ENCODE measurements around the gene KDM7A.
A peak's percentile ranks its signal among the peaks of the same experiment; 100 is the strongest.
"Not testable (repeated sequence)": the region's sequence is repeated elsewhere in the genome, so short reads cannot be mapped to it uniquely, and the experiment has no call there.

KDM7A gene

GRCh38 chr7:140156460-140157080 is 20.2 kb downstream of the KDM7A start:
- no peak for DNase-seq (ENCODE audit: low spot score)

- no peak for DNase-seq (ENCODE audit: low spot score)
These were observed 21.4 kb downstream of the KDM7A start for GRCh38 chr7:140155428-140155827.

DNA sequence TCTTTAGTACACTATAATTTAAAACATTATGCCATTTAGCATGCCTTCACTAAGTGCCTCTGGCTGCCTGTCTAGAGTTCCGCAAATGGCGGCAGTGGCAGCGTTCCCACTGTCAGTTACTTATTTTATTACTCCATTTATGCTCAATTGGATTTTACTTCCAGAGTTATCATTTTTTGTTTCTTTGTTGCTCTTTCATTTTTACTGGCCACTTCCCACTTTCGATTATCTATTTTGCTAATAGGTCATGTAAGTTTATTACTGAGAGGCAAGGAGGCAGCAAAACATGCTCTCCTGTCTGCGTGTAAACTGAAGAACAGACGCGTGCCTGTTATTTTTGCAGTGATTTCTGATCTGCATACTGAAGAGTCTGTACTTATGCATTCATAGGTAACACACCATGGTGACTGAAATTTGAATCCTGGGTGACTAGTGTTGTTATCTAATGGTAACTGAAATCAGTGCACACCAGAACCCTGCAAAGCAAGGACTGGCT is 23.1 kb downstream of the KDM7A start:
- DNase-seq (ENCODE audit: low spot score) = no peak

- DNase-seq (ENCODE audit: low spot score) = no peak
These were observed 30.2 kb downstream of the KDM7A start for GRCh38 chr7:140146574-140146973.

GRCh38 chr7:140145709-140146108 is 31.1 kb downstream of the KDM7A start:
- no peak for DNase-seq (ENCODE audit: low spot score)

DNA sequence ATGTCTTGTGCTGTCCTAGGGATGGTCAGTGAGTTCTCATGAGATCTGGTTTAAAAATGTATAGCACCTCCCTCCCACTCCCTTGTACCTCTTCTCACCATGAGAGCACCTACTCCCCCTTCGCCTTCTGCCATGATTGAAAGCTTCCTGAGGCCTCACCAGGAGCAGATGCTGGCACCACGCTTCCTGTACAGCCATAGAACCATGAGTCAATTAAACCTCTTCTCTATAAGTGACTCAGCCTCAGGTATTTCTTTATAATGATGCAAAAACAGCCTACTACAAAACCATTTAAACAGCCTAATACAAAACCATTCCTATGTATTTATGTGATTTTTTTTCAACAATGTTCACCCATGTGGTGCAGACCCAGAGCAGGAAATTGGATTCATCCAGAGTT is 32.0 kb downstream of the KDM7A start:
- DNase-seq (ENCODE audit: low spot score) = no peak

- no peak for DNase-seq (ENCODE audit: low spot score)
These were observed 32.8 kb downstream of the KDM7A start for GRCh38 chr7:140143997-140144396.

DNA sequence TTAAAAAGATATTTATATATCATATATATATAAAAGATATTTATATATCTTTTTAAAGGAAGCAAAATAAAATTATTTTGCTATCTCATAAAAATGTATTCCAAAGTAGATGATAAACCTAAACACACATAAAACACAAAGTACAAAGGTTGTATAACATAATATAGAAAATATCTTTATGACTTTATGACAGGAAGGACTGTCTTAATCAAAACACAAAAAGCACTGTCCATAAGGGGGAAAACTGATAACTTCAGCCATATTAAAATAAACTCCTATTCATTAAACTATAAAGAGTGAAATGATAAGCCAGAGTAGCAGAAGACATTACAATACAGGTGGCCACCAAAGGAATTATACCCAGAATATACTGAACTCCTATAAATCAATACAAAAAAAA is 34.8 kb downstream of the KDM7A start:
- no peak for DNase-seq (ENCODE audit: low spot score)

- DNase-seq (ENCODE audit: low spot score) = no peak
These were observed 35.5 kb downstream of the KDM7A start for GRCh38 chr7:140141256-140141655.

DNA sequence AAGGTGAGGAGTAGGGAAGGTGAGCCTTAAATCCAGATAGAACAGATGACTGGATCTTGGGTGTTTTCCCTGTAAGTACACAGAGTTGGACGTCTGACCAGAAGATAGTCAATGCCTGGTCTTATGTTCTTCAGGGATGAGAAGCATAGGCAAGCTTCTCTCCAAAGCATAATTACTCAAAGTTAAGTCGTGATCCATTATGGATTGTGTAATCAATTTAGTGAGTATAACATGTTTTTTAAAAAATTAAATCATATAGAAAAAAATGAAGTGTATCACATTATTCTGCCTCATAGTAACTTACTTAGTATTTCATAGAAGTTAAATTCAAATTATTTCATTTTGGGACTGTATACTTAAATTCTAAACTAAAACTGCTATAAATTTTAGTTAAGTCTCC is 39.7 kb downstream of the KDM7A start:
- DNase-seq (ENCODE audit: low spot score) = no peak

GRCh38 chr7:140136073-140136472 is 40.7 kb downstream of the KDM7A start:
- no peak for DNase-seq (ENCODE audit: low spot score)

- DNase-seq (ENCODE audit: low spot score) = no peak
These were observed 42.7 kb downstream of the KDM7A start for GRCh38 chr7:140134039-140134438.

GRCh38 chr7:140127360-140128127 is 49.2 kb downstream of the KDM7A start:
- no peak for DNase-seq (ENCODE audit: low spot score)

- no peak for DNase-seq (ENCODE audit: low spot score)
These were observed 50.2 kb downstream of the KDM7A start for GRCh38 chr7:140126435-140127034.

GRCh38 chr7:140122965-140123364 is 53.8 kb downstream of the KDM7A start:
- no peak for DNase-seq (ENCODE audit: low spot score)

DNA sequence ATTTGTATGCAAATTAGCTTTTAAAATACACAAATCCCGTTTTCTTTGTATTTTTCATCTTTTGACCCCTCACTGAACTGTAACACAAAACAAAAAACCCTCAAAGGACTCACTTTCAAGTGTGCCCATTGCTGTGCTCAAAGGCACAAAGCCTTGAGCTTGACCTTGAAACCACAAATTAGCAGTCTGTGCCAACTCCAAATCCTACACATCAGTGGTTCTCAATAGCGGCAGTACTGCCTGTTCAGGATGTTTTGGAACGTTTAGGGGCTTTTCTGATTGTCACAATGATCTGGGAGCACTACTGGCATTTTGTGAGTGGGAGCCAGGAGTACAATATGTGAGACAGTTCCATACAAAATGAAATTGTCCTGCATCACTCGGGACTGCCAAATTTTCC is 55.5 kb downstream of the KDM7A start:
- no peak for DNase-seq (ENCODE audit: low spot score)

DNA sequence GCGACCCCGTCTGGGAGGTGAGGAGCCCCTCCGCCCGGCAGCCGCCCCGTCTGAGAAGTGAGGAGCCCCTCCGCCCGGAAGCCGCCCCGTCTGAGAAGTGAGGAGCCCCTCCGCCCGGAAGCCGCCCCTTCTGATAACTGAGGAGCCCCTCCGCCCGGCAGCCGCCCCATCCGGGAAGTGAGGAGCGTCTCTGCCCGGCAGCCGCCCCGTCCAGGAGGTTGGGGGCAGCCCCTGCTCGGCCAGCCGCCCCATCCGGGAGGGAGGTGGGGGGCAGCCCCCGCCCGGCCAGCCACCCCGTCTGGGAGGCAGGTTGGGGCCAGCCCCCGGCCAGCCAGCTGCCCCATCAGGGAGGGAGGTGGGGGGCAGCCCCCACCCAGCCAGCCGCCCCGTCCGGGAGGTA is 62.0 kb downstream of the KDM7A start:
- DNase-seq (ENCODE audit: low spot score) = not testable (repeated sequence)

DNA sequence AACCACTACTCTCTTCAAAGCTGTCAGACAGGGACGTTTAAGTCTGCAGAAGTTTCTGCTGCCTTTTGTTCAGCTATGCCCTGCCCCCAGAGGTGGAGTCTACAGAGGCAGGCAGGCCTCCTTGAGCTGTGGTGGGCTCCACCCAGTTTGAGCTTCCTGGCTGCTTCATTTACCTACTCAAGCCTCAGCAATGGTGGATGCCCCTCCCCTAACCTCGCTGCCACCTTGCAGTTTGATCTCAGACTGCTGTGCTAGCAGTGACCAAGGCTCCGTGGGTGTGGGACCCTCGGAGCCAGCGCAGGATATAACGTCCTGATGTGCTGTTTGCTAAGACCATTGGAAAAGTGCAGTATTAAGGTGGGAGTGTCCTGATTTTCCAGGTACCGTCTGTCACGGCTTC is 68.0 kb downstream of the KDM7A start:
- DNase-seq (ENCODE audit: low spot score) = not testable (repeated sequence)

DNA sequence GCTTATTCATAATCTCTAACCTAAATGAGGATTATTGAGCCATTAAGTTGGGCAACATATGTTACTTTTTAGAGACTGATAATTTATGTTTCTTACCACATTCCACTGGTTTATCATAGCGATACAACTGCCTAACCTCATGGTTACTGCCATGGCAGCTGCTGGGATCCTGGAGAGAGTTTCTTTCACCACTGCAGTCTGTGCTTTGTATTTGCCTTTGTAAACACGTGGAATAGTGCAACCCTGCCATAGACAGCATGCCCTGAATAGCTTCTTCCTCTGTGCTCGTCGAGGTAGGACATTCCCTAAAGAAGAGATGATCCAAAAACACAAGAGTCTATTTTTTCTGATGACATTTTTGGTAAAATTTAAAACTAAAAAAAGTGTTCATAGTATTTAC is 80.3 kb downstream of the KDM7A start:
- DNase-seq (ENCODE audit: low spot score) = no peak

- DNase-seq (ENCODE audit: low spot score) = no peak
These were observed 83.4 kb downstream of the KDM7A start for GRCh38 chr7:140093375-140093774.

DNA sequence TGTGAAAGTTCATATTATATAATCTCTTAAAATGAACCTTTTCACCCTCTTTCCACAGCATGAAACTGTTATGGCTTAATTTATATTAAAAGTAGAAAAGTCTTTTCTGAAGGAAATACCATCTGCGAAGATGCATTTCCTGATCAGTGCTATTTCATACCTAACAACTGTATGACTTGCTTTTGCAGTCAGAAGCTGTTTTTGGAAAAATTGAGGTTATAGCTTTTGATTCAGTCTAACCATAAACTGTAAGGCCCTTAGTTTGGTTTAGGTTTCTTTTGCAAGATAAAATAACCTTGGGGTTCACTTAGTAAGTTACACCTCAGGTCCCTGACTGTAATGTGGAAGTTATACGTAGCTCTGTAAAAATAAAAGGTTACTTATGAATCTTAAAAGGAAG is 91.3 kb downstream of the KDM7A start:
- no peak for DNase-seq (ENCODE audit: low spot score)

DNA sequence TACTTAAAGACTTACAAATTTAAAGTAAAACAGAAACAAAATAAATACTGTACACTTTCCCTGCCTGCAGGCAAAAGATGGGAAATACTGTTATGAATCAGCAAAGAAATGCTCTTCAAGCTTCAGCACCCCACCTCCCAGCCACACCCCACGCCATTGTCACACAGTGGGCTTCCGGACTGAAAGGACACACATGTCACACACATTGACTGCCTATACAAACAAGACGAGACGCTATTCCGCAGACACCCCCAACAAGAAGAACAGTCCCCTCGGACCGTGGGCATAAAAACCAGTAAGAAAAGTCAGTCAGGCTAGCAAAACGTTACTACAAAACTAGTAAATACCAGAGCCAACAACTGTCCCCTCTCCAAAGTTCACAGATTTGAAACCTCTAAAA is 91.8 kb downstream of the KDM7A start:
- peak; percentile 15 for DNase-seq (ENCODE audit: low spot score)

DNA sequence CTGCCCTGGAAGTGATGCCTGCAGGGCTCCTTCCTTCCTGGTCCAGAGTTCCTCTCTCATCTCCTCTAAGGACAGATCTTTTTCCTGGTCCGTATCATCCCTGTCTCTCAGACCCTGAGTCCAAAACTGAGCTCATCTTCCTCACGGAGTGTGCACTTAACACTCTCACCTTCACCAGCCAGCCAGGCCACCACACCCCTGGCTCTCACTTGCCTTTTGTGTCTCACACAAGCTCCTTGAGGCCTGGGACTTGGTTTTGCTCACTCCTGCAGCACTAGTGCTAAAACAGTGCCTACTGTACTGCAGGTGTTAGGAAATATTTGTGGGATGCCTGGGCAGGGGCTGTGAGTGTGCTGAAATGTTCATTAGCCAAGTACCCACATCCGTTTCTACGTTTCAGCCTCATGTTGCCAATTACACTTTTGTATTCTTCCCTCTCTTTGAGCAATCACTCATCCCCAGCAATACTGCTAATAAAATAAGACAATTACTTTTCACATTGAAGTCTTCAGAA is 92.6 kb downstream of the KDM7A start:
- no peak for DNase-seq (ENCODE audit: low spot score)

All from CD4-positive, alpha-beta T cell treated with Interleukin-6 at 100 ng/mL for 8 hours (primary cell).